Right ventricle myocardium superior (tissue), 1 donor: ENCODE measurements around the gene B3GALT5. TPM values are rescaled to one million over a fixed set of nuclear protein-coding genes. Genes with fewer than 3 reads are reported as not detected.

Experiments
- ATAC-seq: fragments of 200-7000 bp; cut with Tn5 transposase; one replicate; pipeline ENCODE4 v1.9.1; 2020; ENCODE audit warnings: mild to moderate bottlenecking; ENCODE audit not compliant: poor library complexity
- DNase-seq: peaks from one replicate; pipeline ENCODE4 v3.0.0-alpha.2; 2020
- intact Hi-C: fragments of 100-400 bp; cut with DNase I; formaldehyde crosslinking; loops from one replicate; pipeline ENCODE4 v1.11.2; 2022
- total RNA-seq: library from RNA; stranded (reverse); fragmentation: NEBNext Ultra II Directional; extraction: Animal tissue kit (Norgen Biotek cat#: 25700); gene quantifications from one replicate; pipeline ENCODE4 v1.2.1, GENCODE V29; 2021
- donor health status: DM: no; HTN: yes; CAD: no; lungs with severe emphysema.

Gene B3GALT5
- total RNA-seq, 1 donor from 2014 or later = 0.03 TPM

DNA sequence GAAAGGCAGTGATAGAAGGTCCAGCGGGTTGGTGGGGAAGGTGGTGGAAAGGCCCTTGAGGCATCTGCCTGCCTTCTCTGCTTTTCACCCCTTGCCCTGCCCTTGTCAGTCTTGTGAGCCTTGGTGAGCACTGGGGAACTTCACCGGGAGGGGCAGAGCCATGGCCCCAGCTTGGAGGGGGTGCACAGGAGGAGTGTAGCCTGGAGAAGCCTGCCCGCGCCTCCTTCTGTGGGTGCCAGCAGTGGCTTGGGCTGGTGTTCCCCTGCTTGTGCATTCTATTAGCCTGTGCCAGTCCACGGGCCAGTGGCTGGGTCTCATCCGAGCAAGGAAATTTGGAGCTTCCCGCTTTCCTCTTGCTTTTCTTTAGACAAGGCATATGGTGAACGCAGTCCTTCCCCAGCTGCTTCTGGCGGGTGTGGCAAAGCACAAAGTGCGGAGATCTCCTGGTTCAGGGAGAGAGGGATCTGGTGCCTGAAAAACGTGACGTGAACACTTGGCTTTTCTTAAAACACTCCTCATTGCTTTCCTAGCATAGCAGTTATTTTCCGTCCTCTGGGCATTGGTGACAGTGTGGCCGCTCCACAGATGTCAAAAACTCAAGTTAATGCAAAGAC lies 10.6 kb upstream of the B3GALT5 start:
- intact Hi-C loops = no loop called here
- ATAC-seq (no peak), DNase-seq (no peak)

DNA sequence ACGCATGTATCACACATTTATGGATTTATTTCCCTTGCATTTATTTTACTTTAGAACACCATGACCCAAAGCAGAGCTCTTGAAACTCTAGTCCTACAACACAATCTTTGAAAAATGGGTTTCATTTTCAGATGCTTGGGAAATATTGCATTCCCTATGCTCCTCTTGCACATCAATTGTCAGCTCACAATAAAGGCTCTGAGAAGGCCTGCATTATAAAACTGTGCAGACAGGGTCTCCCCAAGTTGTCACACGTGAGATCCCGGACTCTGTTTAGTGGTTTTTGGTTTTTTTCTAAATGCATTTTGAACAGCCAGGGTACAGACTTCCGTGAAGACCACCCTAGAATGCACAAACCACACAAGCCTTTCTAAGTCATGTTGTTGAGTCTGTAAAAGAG lies 9.9 kb upstream of the B3GALT5 start:
- DNase-seq = no peak
- intact Hi-C loops = no loop called here
- no peak for ATAC-seq

DNA sequence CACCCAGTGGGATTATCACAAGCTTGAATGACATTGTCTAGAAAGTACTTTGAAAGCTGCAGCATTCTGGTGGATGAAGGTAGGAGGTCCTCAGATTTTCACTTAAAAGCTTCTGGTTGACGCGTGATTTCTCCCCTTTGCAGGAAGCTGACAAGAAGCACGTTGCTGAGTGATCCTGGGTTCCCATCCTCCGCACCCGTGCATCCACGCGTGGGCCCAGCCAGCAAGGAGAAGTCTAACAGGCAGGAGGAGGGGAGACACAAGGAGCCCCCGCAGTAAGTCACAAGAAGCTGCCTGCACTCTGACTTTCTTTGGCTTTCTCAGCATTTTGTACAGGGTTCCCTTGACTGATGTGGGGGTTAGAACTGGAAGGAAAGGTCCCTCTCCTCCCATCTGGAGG lies 7.8 kb upstream of the B3GALT5 start:
- intact Hi-C loops = no loop called here
- ATAC-seq (no peak), DNase-seq (no peak)

DNA sequence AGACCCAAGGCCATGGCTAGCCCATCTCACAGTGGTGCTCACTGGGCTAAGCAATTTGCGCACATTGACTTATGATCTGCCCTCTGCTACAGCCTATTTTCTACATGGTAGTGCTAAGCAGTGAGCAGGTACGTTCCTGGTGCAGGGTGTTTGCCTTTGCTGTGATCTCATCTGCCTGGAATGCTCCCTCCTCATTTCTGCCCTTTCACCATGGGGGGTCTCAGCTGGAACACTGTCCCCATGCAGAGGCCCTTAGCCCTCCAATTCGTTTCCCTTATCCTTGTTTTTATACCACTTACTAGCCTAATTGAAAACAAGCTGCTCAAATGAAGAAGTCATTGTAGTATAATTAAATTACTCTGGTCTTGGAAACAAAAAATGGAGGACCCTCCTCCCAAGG lies 2.0 kb upstream of the B3GALT5 start:
- intact Hi-C loops = no loop called here
- no peak for ATAC-seq
- no peak for DNase-seq

DNA sequence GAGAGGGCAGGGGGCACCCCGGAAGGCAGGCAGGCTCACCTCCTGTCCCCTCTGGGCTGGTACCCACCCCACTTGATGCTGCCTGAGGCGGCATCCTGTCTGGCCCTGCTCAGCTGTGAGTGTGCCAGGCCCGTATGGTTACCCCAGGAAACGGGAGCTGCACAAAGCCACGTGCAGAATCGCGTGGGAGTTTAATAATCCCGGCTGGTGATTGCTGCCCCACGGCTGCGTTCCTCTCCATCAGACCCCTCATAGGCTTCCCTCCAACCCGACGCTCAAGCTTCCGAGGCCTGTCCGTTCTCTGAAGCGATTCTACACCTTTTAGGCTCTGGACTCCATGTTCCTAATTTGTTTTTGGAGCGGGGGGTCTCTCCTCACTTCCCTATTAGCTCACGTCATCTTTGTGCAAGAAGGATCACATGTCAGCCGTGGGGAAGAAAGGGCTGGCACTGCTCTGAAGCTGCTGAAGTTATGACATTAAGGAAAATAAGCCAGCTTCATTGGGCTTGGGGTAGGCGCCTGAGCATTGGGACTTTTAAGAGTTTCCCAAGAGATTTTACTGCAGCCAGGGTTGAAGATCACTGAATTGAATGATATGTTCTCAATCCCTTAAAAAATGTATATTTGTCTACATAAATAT lies 1.1 kb upstream of the B3GALT5 start:
- no peak for DNase-seq
- ATAC-seq = no peak
- intact Hi-C loops = no loop called here

DNA sequence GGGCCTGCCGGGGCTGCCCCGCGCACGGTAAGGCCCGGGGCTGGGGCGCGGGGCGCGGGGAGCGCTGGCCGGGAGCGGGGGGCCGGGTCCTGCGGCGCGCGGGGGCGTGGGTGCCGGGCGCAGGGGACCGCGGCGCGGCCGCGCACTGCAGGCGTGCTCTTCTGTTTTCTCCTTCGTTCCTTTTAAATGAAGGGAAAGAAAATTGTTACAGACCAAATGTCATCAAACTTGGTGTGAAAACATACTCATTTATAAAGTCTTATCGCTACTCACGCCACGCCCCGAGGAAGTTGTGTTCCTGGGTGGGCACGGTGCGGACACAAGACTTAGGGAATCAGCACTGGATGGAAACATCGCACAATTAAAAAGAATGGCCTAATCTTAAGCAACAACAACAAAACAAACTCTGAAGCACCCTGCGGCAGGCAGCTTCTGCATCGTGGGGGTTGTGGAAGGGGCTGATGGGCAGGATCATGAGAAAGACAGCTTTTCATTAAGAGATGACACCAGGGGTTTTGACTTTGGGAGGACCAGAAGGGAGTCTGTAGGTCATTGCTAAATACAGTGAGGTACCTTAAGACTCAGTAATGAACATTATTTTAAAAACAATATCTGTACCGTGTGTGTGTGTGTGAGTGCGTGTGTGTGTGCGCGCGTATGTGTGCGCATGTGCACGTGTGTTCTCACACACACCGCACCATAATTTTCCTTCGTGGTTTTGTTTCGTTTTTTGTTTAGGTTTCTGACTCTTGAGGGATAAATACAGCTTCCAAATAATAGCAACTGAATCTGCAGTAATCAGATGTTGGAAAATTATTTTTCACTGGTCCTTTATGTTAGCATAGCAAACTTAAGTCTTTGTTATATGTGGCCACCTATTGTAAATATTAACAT lies 548 bp downstream of the B3GALT5 start:
- ATAC-seq (no peak), DNase-seq (no peak)
- intact Hi-C loops = no loop called here

GRCh38 chr21:39616211-39616772 lies 3.6 kb downstream of the B3GALT5 start:
- intact Hi-C loops = no loop called here
- ATAC-seq (no peak), DNase-seq (no peak)

GRCh38 chr21:39620856-39621255 lies 8.1 kb downstream of the B3GALT5 start:
- ATAC-seq (no peak), DNase-seq (no peak)
- intact Hi-C loops = no loop called here

DNA sequence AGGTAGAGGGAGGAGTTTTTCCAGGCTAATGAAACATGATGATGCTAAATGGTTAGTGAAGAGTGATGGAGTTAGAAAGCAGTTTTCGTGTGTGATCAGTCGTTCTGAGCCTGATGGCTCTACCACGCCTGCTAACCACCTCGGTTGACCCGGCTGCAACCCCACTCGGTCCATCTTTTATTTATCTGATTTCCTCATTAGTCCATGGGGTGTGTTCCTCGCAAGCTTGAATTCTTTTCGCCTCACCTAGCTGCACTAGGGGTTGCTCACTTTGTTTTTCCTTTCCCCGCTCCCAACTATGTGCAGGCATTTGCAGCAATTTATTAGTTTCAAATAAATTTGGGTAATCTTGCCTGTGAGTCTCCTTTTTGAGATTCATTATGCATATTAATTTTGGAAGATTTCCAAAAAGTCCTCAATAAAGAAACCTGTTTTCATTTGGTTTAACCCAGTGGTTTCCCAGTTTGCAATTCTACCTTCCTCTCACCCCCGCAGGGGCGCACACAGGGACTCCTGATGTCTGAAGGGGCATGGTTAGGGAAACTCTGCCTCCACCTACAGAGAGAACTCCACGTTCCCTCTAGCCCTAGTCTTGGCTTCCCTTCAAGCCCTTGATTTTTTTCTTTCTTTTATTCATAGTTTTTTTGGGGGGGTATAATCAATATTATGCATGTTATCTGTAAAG lies 12.6 kb downstream of the B3GALT5 start:
- DNase-seq (no peak), ATAC-seq (no peak)
- intact Hi-C loops = no loop called here

- intact Hi-C loops = no loop called here
- ATAC-seq = no peak
Observed at GRCh38 chr21:39628385-39628784, 15.6 kb downstream of the B3GALT5 start.

DNA sequence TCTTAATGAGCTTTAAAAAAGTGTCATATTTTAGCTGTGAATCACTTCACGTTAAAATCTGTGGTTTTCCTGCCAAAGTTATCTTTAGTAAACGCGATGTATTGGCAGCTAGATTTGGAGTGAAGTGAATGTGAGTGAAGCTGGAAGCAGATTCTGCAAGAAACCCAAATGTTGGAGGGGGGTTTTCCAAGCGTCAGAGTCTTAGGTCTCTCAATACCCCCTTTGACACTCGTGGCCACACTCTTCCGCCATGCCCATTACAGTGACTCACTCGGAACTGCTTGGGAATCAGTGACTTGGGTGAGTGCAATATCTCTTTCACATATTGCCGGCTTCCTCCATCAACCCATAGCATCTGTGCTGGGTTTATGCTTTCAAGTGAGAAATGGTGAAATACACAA lies 17.5 kb downstream of the B3GALT5 start:
- no peak for ATAC-seq
- DNase-seq = no peak
- intact Hi-C loops = no loop called here

More at GRCh38 chr21:39628385-39628784, 15.6 kb downstream of the B3GALT5 start:
- DNase-seq = no peak

- ATAC-seq = peak; percentile 48
- intact Hi-C loops = no loop called here
- DNase-seq = no peak
Observed at GRCh38 chr21:39630827-39631226, 18.1 kb downstream of the B3GALT5 start.

GRCh38 chr21:39631842-39632562 lies 19.3 kb downstream of the B3GALT5 start:
- DNase-seq (no peak), ATAC-seq (no peak)
- intact Hi-C loops = no loop called here

- DNase-seq (no peak), ATAC-seq (no peak)
- intact Hi-C loops = no loop called here
Observed at GRCh38 chr21:39632796-39633442, 20.2 kb downstream of the B3GALT5 start.

- intact Hi-C loops = no loop called here
- no peak for DNase-seq
Observed at GRCh38 chr21:39633770-39634181, 21.0 kb downstream of the B3GALT5 start.

GRCh38 chr21:39634507-39634906 lies 21.8 kb downstream of the B3GALT5 start:
- intact Hi-C loops = no loop called here
- ATAC-seq (no peak), DNase-seq (no peak)

More at GRCh38 chr21:39633770-39634181, 21.0 kb downstream of the B3GALT5 start:
- no peak for ATAC-seq

- DNase-seq (no peak), ATAC-seq (no peak)
- intact Hi-C loops = no loop called here
Observed at GRCh38 chr21:39637197-39637970, 24.6 kb downstream of the B3GALT5 start.
